ENCODE results near the gene SIDT2. TPM values are rescaled to one million over a fixed set of nuclear protein-coding genes. Genes with fewer than 3 reads are reported as not detected.
A peak's percentile ranks its signal among the peaks of the same experiment; 100 is the strongest.

The SIDT2 gene
- total and polyA plus RNA-seq, 2 of the 13 experiments (the other 11 are each of a cell fraction or from before 2014, with no cell fraction given): 11.5 to 28.0 TPM

- TF ChIP-seq ZNF318 (CRISPR knock-in tag; IDR thresholded peaks at IDR 0.05) (no peak), ZNF317 (CRISPR knock-in tag; IDR thresholded peaks at IDR 0.05) (no peak; the same call in 1 of the 2 replicates), RBM39 (IDR thresholded peaks at IDR 0.05; ENCODE audit: low read depth, low read length, poor library complexity, severe bottlenecking) (peak; percentile 29), BHLHE40 (IDR thresholded peaks at IDR 0.05; ENCODE audit: low read length) (no peak), BATF2 (CRISPR knock-in tag; IDR thresholded peaks at IDR 0.05) (no peak), ZNF343 (CRISPR knock-in tag; IDR thresholded peaks at IDR 0.05) (0 out of 2 replicates have a peak, but pooled peaks have one; percentile 59), ZNF660 (CRISPR knock-in tag; IDR thresholded peaks at IDR 0.05; ENCODE audit: borderline replicate concordance, low read depth) (no peak), ONECUT2 (CRISPR knock-in tag; IDR thresholded peaks at IDR 0.05) (no peak), ZFP91 (CRISPR knock-in tag; IDR thresholded peaks at IDR 0.05; ENCODE audit: borderline replicate concordance) (peak; percentile 100), ZNF781 (CRISPR knock-in tag; IDR thresholded peaks at IDR 0.05; ENCODE audit: borderline replicate concordance, not compliant biosample characterization) (peak; percentile 26), AGO2 (optimal IDR thresholded peaks at IDR 0.05; ENCODE audit: low read depth, low read length) (peak; percentile 90), GABPA (IDR thresholded peaks at IDR 0.05; ENCODE audit: low read depth, low read length) (no peak), GABPA (CRISPR knock-in tag; IDR thresholded peaks at IDR 0.05; ENCODE audit: low read depth) (peak; percentile 40; the same call in 1 of the 2 replicates), KLF9 (CRISPR knock-in tag; IDR thresholded peaks at IDR 0.05; ENCODE audit: low read depth) (no peak), ZNF124 (CRISPR knock-in tag; IDR thresholded peaks at IDR 0.05) (0 out of 2 replicates have a peak, but pooled peaks have one; percentile 27), HCFC1 (IDR thresholded peaks at IDR 0.05; ENCODE audit: low read depth, low read length) (no peak), ZSCAN9 (CRISPR knock-in tag; IDR thresholded peaks at IDR 0.05; ENCODE audit: borderline replicate concordance) (0 out of 2 replicates have a peak, but pooled peaks have one; percentile 35), E2F1 (CRISPR knock-in tag; IDR thresholded peaks at IDR 0.05) (0 out of 2 replicates have a peak, but pooled peaks have one; percentile 36)
These were observed at the start of gene SIDT2 (continued) for GRCh38 chr11:117178210-117179034.

Measured in HepG2 (cell line).